GM10266 (cell line): ENCODE data around the gene SH2D3C.
A peak's percentile ranks its signal among the peaks of the same experiment; 100 is the strongest.

Experiments used
- DNase-seq: peaks from one replicate; pipeline ENCODE4 v3.0.0; 2012; ENCODE audit errors: extremely low spot score
- CTCF ChIP-seq: IDR thresholded peaks from 2 replicates; pipeline ENCODE4 v1.5.1; 2012; ENCODE audit warnings: mild to moderate bottlenecking, low read depth; ENCODE audit not compliant: control insufficient read depth, insufficient read depth; ENCODE audit errors: missing control alignments

SH2D3C gene

DNA sequence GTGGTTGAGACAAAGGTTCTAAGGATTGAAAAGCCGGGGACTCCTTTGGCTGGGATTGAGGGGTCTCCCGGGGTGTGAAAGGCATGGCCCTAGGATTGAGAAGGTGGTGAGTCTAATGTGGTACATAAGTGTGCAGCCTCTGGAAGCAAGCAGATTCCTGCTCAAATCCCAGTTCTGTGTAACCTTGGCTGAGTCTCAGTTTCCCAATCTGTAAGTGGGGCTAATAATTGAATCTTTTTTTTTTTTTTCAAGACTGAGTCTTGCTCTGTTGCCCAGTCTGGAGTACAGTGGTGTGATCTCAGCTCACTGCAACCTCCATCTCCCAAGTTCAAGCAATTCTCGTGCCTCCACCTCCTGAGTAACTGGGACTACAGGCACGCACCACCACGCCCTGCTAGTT, 5.9 kb downstream of the SH2D3C start:
- TF ChIP-seq CTCF: no peak

GRCh38 chr9:127771570-127772189, 6.8 kb downstream of the SH2D3C start:
- DNase-seq: no peak
- TF ChIP-seq CTCF: no peak

More for the DNA sequence above, 5.9 kb downstream of the SH2D3C start:
- DNase-seq: no peak

DNA sequence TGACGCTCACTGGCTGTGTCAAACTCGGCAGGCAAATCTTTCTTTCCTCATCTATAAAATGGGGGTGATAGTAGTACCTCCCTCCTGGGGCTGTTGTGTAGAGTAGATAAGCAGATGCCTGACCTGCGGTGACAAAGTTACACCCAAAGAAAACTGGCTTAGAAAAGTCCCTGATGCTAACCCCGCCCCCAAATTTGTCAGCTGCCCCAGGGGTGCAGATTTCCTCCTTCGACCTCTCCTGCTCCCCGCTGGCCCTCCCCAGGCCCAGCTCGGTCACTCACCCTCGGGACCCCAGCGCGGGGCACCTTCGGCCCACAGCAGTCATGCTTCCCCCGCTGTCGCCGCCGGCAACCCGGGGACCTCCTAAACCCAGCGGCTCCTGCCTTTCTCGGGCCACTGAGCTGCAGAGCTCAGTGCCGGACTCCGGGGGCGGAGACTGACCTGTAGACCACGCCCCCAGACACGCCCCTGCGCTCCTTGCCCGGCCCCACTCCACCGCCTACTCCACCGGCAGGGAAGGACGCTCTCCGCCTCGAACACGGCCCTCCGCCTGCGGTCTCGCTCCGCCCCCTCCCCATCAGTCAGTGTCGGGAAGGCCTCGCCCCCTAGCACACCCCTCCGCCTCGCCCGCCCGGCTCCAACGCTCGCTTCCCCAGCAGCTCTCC, 7.4 kb downstream of the SH2D3C start:
- DNase-seq: peak; percentile 96
- no peak for TF ChIP-seq CTCF

DNA sequence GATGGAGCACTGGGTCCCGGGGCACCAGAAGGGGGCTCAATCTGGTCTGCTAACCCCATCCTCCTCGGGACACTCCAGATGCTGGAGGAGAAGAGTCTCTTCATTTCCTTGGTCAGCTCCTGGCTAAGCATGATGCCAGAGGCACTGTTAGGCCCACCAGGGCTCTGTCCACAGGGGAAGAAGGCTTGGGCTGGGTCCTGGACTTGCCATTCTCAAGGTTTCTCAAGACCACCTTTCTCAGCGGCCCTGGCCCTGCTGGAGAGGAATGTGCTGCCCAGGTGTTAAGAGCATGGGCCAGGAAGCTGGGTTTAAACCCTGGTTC, 7.9 kb downstream of the SH2D3C start:
- no peak for TF ChIP-seq CTCF
- no peak for DNase-seq

DNA sequence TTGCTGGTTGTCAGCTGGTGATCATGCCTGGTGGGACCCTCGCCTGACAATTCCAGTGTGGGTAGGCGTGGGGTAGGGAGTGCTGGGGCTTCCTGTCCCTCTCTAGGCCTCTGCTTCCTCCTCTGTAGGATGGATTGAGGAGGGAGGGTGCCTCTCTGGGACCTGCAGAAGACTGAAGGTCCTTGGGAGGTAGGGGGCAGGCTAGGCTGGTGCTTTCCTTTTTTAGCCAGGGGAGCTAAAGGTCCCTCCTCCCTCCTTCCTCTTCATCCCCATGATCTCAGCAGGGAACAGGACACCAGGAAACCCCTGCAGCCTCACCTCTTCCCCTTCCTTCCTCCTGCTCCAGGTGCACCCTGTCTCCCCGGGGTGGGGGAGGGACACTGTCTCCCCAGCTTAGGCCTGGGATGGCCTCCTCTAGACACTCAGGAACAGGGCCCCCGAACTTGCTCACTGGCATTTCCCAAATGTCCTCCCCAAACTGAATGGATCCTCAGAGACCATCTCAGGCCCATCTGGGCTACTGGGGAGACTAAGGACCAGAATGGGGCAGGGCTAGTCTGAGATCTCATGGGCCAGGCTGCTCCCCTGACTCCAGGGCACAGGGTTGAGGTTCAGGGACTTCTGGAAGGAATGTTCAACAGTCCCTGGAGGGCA, 8.4 kb downstream of the SH2D3C start:
- DNase-seq: no peak
- no peak for TF ChIP-seq CTCF

DNA sequence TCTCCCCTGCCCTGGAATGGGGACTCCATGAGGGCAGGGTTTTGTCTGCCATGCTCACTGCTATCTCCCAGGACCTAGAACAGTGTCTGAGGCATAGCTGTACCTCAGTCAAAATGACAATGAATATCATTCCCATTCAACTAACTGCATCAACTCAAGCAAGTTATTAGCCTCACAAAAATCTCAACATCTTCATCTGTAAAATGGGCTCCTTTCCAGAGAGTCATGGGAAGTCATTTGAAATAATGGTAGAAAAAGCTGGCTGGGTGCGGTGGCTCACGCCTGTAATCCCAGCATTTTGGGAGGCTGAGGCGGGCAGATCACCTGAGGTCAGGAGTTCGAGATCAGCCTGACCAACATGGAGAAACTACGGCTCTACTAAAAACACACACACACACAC, 9.4 kb downstream of the SH2D3C start:
- no peak for TF ChIP-seq CTCF
- no peak for DNase-seq

DNA sequence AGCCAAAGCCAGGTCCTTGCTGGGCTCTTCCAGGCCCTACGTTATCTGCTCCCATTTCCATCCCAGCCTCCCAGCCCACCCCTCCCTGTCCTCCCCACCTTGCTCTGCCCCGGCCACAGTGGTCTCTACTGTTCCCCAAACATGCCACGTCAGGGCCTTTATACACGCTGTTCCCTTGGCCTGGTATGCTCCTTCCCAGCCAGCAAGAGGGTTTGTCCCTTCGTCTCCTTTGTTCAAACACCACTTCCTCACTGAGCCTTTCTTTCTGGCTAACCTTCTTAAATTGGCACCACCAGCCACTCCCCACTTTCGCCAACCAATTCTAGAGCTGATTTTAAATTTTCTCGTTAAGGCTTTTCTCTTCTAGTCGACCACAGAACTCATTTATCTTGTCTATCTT, 9.8 kb downstream of the SH2D3C start:
- DNase-seq: no peak
- no peak for TF ChIP-seq CTCF
